Measurements from ENCODE around the gene NPR3. TPM values are rescaled to one million over a fixed set of nuclear protein-coding genes. Genes with fewer than 3 reads are reported as not detected.

Gene NPR3
- total and polyA plus RNA-seq, 2 donors (not counting 3 experiments of a cell fraction or from before 2014, with no cell fraction given): 0.01 to 0.53 TPM

GRCh38 chr5:32767948-32768467 lies 56.9 kb downstream of the NPR3 start:
- DNase-seq (ENCODE audit: low read depth, low spot score) (no peak), FAIRE-seq (no peak)
- no peaks in the 10 kb centered on the region for H3K27me3 ChIP-seq (ENCODE audit: control insufficient read depth in 2 of 2, insufficient read depth in 2 of 2, low read length in 2 of 2)
- H3K4me2 ChIP-seq (ENCODE audit: insufficient read depth, low read length): no peak overlapping the region
- H4K20me1 ChIP-seq (replicated peaks; ENCODE audit: control insufficient read depth, extremely low read depth, insufficient read depth, low read length): no peaks in the 10 kb centered on the region
- no peaks in the 10 kb centered on the region for H3K9me3 ChIP-seq (replicated peaks; ENCODE audit: control insufficient read depth, insufficient read depth, low read length)
- H2AFZ ChIP-seq (ENCODE audit: low read depth, low read length): no peak overlapping the region
- H3K4me3 ChIP-seq (replicated peaks in 1 of 3; ENCODE audit: insufficient read depth in 1 of 3, low read depth in 1 of 3, low read length in 3 of 3): no peak overlapping the region
- H3K27ac ChIP-seq (ENCODE audit: insufficient read depth, low read depth, low read length): no peak overlapping the region
- no peaks in the 10 kb centered on the region for H3K9me1 ChIP-seq (replicated peaks; ENCODE audit: control insufficient read depth, extremely low read depth, insufficient read depth, low read length)
- no peak for TF ChIP-seq FOS (IDR thresholded peaks at IDR 0.05; ENCODE audit: borderline replicate concordance, insufficient read depth, low read length)
- TF ChIP-seq JUN (IDR thresholded peaks at IDR 0.05; ENCODE audit: borderline replicate concordance, insufficient read depth, insufficient read length, low read depth): no peak
- no peak for TF ChIP-seq CTCF (IDR thresholded peaks at IDR 0.05; ENCODE audit: extremely low read depth in 1 of 2, insufficient read depth in 1 of 2, low read depth in 1 of 2, low read length in 2 of 2)
- TF ChIP-seq EZH2 (IDR thresholded peaks at IDR 0.05; ENCODE audit: borderline replicate concordance, low read depth, low read length, severe bottlenecking): no peak
- no peak for TF ChIP-seq POLR2A (IDR thresholded peaks at IDR 0.05; ENCODE audit: low read depth, low read length)
- TF ChIP-seq POLR2AphosphoS5 (IDR thresholded peaks at IDR 0.05; ENCODE audit: insufficient read depth, low read depth, low read length): no peak
- TF ChIP-seq GATA2 (IDR thresholded peaks at IDR 0.05; ENCODE audit: insufficient read depth, insufficient read length, low read depth, low read length): no peak
- TF ChIP-seq MYC (IDR thresholded peaks at IDR 0.05; ENCODE audit: low read depth, low read length): no peak
- no peak for TF ChIP-seq MAX (IDR thresholded peaks at IDR 0.05; ENCODE audit: insufficient read depth, insufficient read length)
- H3K79me2 ChIP-seq (ENCODE audit: control insufficient read depth, insufficient read depth, low read length): no peaks in the 10 kb centered on the region
- no peaks in the 10 kb centered on the region for H3K4me1 ChIP-seq (ENCODE audit: control insufficient read depth, extremely low read depth, insufficient read depth, low read length)
- dilution Hi-C loops (cut with MboI; ENCODE audit: extremely low pct_ligation_motif_present, low sequenced_read_pairs) (no loop called here), intact Hi-C loops (cut with micrococcal nuclease) (no loop called here)
- no peak overlapping the region for H3K9ac ChIP-seq (replicated peaks; ENCODE audit: extremely low read depth, insufficient read depth, low read length)
- H3K36me3 ChIP-seq (ENCODE audit: control insufficient read depth in 2 of 2, extremely low read depth in 1 of 2, insufficient read depth in 2 of 2, low read length in 2 of 2): no peaks in the 10 kb centered on the region
- ChIA-PET POLR2A (no interaction called here), CTCF (no interaction called here)
- BruUV-seq (replicated peaks): no TSS peak

Data from endothelial cell of umbilical vein (primary cell).